GM18858 (cell line): ENCODE results near the gene IZUMO4.
"Not testable (repeated sequence)": the region's sequence is repeated elsewhere in the genome, so short reads cannot be mapped to it uniquely, and the experiment has no call there.

Experiments used
- ATAC-seq: cut with Tn5 transposase; IDR thresholded peaks from one replicate; pipeline ENCODE4 v1.9.1; 2021; ENCODE audit not compliant: unreplicated experiment

The IZUMO4 gene

DNA sequence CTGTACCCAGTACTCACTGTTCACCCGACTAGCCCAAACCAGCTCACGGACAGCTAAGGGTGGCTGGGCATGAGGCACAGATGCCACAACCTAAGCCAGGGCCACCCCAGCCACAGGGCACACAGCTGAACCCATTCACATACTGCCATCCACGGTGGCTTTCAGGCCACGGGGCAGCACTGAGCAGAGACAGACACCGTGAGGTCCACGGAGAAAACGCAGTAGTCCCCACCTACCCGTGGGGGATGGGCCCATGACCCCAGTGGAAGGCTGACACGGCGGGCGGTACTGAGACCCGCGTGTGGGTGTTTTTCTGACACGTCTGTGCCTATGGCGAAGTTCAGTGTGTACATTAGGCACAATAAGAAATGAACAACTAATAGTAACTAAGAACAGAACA lies 25.5 kb downstream of the IZUMO4 start:
- no peak for ATAC-seq

DNA sequence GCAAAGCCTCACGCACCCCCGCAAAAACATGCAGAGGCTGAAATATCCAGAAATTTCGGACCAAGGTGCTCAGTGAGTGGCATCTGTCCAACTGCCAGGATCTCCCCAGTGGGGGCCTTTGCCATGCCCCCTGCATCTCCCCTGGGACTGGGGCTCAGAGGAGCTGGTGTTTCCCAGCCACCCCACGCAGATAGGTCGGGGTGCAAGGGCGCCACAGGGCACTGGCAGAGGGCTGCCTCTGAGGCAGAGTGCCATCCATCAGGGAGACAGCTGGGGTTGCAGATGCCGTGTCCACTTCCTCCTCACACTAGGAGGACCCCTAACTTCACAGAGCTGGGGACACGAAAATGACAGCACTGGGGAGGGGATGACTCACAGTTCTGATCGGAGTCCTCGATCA lies 26.3 kb downstream of the IZUMO4 start:
- ATAC-seq = no peak

DNA sequence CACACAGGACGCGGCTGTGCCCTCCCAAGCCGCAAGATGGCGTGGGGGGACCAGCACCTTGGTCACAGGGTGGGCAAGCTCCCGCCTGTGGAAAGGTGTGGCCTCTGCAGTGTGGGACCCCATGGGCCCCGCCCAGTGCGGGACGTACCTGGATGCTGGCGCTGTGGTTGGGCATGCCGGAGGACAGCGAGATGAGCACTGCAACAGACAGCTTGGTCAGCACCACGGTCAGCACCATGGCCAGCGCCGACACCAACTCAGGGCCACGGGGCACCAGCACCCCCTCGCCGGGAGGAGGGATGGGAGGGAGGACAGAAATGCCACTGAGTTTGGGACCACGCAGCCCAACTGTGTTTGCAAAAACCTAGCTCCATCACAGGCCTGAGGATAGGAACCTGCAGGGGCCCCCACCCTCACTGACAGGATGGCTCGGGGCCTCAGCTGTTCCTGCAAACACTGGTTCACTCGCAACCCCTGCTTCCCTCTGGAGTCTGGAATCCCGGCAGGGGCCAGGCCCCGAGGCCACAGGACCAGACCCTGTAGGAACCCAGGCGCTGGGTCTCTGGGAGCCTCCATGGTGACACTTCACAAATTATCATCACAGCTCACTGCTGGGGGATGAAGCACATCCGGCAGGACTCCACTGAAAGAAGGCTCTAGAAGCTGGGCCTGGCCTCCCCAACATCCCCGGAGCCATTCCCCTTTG lies 27.1 kb downstream of the IZUMO4 start:
- no peak for ATAC-seq

DNA sequence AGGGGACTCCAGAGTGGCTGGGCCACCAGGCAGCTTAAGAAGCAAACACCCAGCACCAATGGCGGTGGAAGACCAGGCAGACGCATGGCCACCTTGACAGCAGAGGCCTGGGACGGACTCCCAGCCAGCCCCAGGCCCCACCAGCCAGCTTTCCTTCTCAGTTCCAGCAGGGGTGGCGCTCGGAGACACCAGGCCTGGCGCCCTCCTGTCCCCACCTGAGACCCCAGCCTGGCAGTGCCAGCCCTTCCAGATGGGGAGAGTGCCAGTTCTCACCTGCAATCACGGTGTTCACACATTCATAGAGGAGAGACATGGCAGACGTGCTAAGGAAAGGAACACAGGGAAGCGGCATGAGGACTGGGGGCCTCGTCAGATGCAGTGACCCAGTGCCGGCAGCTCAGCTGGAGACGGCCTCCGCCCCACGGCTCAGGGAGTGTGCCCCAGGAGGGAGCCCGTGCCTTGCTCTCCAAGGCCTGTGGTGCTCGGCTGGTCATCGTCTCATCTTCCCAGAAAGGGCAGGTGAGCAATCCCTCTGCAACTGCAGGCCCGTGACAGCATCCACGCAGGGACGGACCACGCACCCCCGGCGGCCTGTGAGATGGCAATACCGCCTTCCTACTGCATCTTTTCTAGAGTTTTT lies 30.3 kb downstream of the IZUMO4 start:
- no peak for ATAC-seq

DNA sequence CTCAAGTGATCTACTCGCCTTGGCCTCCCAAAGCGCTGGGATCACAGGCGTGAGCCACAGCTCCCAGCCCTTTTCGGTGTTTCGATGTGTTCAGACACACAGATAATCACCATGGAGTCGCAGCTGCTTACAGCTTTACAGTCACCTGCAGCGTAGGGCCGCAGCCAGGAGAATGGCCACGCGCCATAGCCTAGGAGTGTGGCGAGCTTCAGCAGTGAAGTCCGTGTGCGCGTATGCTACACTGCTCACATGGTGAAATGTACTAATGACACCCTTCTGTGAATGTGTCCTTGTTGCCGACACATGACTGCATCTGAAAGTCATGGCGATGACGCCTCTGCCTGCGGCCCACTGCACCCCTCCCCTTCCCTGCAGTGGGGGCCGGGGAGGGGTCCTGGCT lies 31.0 kb downstream of the IZUMO4 start:
- ATAC-seq = no peak

DNA sequence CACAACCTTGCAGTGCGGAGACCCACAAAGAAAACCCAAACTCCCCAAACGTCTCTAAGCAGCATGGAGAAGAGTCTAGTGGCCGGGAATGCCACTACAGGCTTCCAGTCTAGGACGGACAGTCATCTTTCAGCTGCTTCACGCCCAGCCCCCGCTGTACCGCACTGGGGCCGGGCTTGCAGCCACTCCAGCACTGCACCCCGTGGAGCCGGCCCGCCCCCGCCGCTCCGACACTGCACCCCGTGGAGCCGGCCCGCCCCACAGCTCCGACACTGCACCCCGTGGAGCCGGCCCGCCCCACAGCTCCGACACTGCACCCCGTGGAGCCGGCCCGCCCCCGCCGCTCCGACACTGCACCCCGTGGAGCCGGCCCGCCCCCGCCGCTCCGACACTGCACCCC lies 31.5 kb downstream of the IZUMO4 start:
- not testable (repeated sequence) for ATAC-seq

DNA sequence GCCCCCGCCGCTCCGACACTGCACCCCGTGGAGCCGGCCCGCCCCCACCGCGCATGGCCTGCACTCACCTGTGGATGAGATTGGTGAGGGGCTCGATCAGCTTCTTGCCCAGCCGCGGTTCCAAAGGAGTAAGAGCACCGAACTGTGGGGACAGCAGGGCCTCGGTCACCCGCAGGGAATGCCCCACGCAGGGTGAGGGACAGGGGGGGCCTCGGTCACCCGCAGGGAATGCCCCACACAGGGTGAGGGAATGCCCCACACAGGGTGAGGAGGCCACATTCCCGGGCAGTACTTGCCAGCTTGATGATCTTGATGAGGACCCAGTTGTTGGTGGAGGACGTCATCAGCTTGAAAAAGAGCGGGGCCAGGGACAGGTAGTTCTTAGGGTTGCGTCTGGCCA lies 32.3 kb downstream of the IZUMO4 start:
- no peak for ATAC-seq

DNA sequence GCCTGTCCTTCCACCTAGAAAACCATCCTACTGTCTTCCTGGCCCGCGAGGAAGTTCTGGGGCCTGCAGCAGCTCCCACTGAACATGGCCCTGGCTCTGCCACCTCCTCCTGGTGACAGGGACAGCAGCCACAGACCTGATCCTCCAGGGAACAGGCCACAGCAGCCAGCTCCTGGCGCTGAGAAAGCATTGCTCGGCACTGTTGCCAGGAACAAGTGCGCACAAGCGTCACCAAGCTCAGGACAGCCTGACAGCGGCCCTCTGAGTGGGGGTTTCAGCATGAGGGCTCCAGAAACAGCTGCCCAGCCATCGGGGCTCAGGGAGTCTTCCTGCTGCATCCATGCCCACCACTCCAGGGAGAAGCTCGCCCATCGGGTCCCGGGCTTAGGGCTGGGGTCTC lies 32.8 kb downstream of the IZUMO4 start:
- no peak for ATAC-seq

DNA sequence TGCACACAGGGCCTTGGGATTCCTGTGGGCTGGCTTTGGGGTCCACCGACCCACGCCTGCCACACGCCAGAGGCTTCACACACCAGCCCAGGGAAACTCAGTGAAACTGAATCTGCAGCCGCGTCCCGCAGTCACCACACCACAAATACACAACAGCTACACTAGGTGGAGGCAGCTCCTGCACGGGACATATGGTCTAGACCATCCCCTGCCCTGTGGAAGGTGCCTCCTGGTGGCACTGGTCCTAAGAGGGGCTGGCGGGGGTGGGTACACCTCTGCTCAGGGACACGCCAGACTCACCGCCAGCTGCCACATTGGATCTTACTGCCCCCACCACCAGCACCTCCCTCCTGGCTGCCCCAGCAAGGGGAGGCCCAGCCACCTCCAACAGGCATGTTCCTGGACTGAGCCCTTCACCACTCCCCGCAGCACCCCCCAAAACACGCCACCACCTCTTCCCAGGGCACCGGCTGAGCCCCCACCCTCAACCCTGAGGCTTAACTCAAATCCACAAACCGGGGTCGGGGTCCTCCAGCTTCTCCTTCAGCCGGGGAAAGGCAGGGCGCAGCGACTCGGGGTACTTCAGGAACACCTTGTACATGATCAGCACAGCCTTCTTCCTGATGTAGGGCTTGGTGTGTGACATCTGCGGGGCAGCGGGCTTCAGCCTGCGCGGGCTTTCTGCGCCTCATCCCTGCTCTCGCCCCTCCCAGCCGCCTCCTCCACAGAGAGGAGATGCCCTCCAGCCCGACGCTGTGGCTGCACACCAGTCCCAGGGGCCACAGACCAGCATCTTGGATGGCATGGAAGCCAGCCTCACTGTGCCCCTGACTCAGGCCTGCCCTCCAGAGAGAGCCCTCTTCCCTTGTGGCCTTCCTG lies 33.4 kb downstream of the IZUMO4 start:
- no peak for ATAC-seq

DNA sequence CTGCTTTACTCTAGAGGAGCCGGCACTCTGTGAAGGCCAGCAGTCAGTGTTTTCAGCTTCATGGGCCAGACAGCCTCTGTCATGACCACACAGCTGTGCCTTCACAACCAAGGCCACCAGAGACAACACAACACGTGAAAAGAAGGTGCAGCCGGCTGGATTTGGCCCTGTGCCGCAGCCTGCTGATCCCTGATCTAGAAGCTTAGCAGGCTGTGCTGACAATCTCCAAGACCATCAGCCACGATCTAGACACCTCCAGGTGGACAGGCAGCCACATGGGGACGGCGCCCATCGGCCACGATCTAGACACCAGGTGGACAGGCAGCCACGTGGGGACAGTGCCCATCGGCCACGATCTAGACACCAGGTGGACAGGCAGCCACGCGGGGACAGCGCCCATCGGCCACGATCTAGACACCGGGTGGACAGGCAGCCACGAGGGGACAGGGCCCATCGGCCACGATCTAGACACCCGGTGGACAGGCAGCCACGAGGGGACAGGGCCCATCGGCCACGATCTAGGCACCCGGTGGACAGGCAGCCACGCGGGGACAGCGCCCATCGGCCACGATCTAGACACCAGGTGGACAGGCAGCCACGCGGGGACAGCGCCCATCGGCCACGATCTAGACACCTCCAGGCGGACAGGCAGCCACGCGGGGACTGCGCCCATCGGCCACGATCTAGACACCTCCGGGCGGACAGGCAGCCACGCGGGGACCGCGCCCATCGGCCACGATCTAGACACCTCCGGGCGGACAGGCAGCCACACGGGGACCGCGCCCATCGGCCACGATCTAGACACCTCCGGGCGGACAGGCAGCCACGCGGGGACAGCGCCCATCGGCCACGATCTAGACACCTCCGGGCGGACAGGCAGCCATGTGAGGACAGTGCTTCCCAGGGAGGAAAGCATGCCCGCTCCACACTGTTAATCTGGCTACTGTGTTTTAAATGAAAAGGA lies 34.6 kb downstream of the IZUMO4 start:
- not testable (repeated sequence) for ATAC-seq

DNA sequence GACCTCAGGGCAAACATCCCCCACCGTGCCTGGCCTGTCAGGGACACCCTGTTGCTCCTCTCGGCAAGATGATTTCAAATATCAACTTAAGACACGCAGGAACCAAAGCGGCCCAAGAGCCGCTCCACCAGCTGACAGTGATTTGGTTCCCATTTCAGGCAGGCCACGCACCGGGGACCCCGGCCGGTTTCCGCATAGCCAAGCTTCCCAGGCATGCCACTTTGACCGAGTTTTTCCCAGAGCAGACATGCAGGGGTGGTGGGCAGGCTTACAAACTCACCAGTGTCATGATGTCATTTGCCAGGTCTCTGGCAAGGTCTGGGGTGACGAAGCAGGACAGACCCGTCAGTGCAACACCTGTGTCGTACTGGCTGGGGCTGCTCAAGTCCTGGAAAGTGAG lies 35.5 kb downstream of the IZUMO4 start:
- ATAC-seq = no peak

DNA sequence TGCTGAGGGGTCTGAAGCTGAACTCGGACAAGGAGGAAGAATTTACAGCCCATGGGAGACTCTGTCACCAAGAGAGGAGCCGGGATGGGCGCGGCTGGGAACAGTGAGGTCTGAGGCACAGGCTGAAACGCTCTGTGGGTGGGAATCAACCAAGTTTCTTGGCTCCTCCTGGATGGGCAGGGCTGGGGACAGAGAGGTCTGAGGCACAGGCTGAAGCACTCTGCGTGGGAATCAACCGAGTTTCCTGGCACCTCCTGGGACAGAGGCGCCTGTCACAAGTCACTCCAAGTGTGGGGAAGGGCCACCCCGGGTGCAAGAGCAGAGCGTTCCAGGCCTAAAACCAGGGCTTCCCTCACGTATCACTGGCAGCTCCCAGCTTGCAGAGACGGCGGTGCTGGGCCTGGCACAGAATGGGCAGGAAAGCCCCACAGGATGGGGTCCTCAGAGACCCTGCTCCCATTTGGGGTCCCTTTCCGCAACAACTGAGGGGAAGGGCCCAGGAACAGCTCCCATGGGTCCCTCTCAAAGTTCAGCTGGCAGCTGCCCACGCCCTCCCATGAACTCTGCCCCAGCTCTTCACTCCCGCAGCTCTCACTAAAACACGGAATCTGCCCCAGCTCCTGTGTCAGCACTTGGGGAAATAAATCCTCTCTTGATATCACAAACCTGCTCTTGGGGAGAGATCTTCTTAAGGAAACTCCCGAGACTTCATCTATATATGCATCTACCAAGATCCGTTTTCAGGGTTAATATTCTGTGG lies 36.2 kb downstream of the IZUMO4 start:
- no peak for ATAC-seq

DNA sequence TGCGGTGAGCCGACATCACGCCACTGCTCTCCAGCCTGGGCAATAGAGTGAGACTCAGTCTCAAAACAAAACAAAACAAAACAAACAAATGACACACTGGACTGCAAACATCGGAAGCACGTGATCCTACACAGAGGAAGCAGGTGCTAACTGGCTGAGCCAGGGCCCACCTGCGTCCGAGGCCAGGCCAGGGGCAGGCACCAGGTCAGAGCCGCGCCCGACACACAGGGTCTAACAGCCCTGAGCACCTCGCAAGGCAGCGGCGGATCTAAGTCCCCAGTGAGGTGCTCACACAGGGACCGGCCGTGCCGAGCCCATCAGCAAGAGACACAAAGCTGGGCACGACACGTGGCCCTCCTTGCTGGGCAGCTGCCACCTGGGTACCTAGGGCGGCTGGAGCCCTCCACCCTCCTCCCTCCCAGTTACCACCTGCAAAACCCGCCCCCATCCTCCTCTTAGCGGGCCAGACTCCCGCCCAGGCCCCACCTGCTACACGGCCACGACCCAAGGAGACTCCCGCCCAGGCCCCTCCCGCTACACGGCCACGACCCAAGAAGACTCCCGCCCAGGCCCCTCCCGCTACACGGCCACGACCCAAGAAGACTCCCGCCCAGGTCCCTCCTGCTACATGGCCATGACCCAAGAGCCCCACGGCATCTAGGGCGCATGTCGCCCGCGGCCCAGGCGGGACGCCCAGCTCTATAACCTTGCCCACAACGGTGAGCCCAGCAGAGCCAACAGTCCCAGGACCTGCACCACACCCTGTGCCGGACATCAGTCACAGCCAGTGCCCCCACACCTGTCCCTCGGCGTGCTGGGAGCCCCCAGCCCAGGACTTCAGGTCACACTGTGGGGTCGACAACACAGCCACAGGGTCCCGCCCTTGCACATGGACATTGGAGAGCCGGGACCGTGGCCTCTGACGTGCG lies 39.0 kb downstream of the IZUMO4 start:
- ATAC-seq = no peak

DNA sequence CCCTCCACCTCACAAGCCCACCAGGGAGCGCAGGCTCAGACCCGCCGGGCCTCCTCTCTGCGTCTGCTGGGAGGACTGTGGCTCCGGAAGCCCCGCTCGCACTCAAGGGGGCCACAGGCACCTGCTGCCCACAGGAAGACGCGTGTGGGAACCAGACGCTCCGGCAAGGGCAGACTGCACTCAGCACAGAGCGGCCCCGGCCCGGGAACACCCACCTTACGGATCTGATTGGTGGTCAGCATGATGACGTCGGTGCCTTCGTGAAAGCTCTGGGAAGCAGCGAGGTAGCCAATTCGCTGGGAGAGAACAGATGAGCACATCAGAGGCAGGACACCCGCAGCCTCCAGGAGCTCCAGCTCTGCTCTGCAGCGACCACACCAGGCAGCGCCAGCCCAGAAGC lies 40.1 kb downstream of the IZUMO4 start:
- ATAC-seq = no peak

DNA sequence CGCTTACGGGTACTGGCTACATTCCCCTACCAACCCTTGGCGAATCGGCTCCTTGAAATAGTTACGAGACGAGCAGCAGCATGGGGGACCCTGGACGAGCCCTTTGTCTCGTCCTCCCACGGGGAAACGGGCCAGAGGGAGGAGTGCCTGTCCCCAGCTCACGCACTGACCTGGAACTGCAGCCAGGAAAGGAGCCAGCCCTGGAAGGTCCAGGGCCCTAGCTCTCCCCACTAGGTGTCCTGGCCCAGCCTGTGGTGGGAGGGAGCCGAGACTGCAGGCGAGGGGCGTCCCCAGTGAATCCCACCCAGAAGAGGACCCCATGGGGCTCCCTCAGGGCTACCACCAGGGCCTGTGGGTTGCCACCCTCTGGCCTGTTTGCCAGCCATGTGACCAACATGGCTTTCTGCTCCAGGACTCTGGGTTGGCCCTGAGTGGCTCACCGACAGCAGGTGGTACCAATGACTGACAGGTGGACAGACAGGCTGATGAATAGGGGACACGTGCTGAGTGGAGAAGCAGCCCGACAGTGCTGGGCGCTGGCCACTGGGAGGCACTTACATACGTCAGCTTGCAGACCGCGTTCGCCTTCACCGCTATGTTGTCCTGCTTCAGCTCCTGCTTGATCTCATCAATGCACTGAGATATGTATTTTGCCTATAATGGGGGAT lies 41.5 kb downstream of the IZUMO4 start:
- ATAC-seq = no peak

DNA sequence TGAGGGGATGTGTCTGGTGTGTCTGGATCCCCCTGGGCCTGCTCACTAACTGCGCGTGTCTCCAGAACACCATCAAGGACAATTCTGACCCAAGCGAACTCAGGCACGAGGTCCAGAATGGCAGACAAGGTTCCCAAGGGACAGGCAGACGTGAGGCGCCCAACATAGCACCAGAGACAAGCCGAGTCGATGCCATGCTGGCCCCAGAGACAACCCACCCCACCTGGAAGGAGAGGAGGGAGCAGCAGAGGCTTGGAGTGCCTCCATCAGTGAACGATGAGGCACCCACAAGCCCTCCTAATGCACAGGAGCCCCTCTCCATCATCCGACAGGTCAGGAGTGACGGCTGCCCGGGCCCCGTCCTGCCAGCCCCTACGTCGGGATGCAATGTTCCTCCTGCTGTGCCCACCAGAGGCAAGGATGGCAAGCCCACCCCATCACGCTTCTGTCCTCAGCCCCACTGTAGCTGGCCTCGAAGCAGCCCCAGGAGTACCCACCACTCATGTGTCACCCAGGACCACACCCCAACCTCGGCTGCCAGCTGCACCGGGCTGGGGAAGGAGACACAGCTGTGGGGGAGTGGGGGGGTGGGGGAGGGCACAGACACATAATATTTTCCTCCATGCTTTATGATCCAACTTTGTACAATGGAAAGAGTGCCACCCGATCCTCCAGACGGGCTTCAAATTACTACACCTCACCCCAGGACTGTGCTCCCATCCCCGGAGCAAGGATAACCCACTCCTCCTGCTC lies 42.8 kb downstream of the IZUMO4 start:
- ATAC-seq = no peak

DNA sequence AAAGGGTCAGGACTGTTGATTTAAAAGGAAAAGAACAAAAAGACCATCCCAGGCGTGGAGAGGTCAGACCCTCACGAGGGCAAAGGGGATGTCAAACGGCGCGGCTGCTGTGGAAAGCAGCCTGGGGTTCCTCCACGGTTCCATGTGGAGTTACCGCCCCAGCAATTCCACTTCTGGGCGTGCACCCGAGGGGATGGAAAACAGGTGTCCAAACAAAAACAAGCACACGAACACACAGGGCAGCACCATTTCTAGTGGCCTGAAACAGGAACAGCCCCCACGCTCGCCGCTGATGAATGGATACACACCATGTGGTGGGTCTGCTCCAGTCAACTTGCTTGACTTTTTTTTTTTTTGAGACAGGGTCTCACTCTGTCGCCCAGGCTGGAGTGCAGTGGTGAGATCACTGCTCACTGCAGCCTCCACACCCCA lies 43.4 kb downstream of the IZUMO4 start:
- ATAC-seq = no peak
